K562 (cell line): ENCODE data around the gene NRXN3. TPM values are rescaled to one million over a fixed set of nuclear protein-coding genes. Genes with fewer than 3 reads are reported as not detected.

Source experiments
- ATAC-seq: fragments of 200-7000 bp; cut with Tn5 transposase; 3 replicates; pipeline ENCODE4 v1.9.1; 2020; ENCODE audit warnings: moderate library complexity
- BruUV-seq: library from RNA; stranded (reverse); fragments of 400-500 nt; replicated peaks from 2 replicates; lab custom pipeline; 2021; lab: Mats Ljungman, UMichigan
- CTCF ChIA-PET: fragments of 300-600 bp; formaldehyde crosslinking; extraction: SDS; loops from one replicate; lab custom pipeline; 2021; ENCODE audit warnings: low intra/inter-chr PET ratio; lab: Yijun Ruan, JAX
- POLR2A ChIA-PET: fragments of 300-600, 350-650 bp; sonication (Branson Sonifier 250); formaldehyde crosslinking; extraction: SDS; loops from one replicate; lab custom pipeline; 2021; ENCODE audit warnings: antibody characterized with exemption, inconsistent platforms; lab: Yijun Ruan, JAX
- DNase-seq, 4 experiments: peaks; one replicate each; pipeline versions ENCODE4 v3.0.0 to v3.0.0-alpha.2; 2011 to 2018; ENCODE audit warnings: low spot score in 3 of 4, mixed read lengths in 3 of 4; ENCODE audit errors: extremely low read depth in 1 of 4
- FAIRE-seq: peaks from 2 replicates; lab custom pipeline; 2011; peaks lifted over from hg19 to GRCh38; lab: Jason Lieb, UNC
- H2AFZ ChIP-seq: 2 replicates; pipeline ENCODE4 v1.6.0; 2011; ENCODE audit warnings: low read depth, low read length, control low read depth, inconsistent platforms
- H3K27ac ChIP-seq: fragments of 200-600 bp; 3 replicates; pipeline ENCODE4 v1.8.0; 2011; ENCODE audit warnings: low read depth, mild to moderate bottlenecking, control low read depth, inconsistent platforms, low read length, moderate library complexity, mixed read lengths; ENCODE audit errors: extremely low read depth
- H3K27me3 ChIP-seq, 2 experiments: fragments of 300-600 bp in 1 of 2; 2 replicates in 1 of 2; 3 replicates in 1 of 2; pipeline versions ENCODE4 v1.6.0 to v1.8.0; 2011; ENCODE audit warnings: inconsistent platforms in 2 of 2, low read length in 2 of 2, mild to moderate bottlenecking in 1 of 2, mixed read lengths in 1 of 2, moderate library complexity in 1 of 2; ENCODE audit not compliant: control insufficient read depth in 2 of 2, insufficient read depth in 2 of 2
- H3K36me3 ChIP-seq: fragments of 300-600 bp; 3 replicates; pipeline ENCODE4 v1.8.0; 2011; ENCODE audit warnings: mild to moderate bottlenecking, low read length, inconsistent platforms; ENCODE audit not compliant: control insufficient read depth, insufficient read depth
- H3K4me1 ChIP-seq, 2 experiments: fragments of 200-600 bp in 1 of 2; replicated peaks in 1 of 2; 2 replicates in 1 of 2; 3 replicates in 1 of 2; pipeline versions ENCODE4 v1.5.1 to v1.8.0; 2011; ENCODE audit warnings: inconsistent platforms in 2 of 2, low read length in 2 of 2, mild to moderate bottlenecking in 1 of 2, mixed read lengths in 1 of 2, moderate library complexity in 1 of 2; ENCODE audit not compliant: control insufficient read depth in 2 of 2, insufficient read depth in 2 of 2
- H3K4me2 ChIP-seq: 2 replicates; pipeline ENCODE4 v1.6.1; 2011; ENCODE audit warnings: low read length, control low read depth, inconsistent platforms, mixed read lengths; ENCODE audit not compliant: insufficient read depth
- H3K4me3 ChIP-seq: fragments of 200-600 bp; sonication (generic), shearing (Covaris generic); 2 replicates; pipeline ENCODE4 v1.5.1; 2016; ENCODE audit warnings: control low read depth, inconsistent platforms
- H3K79me2 ChIP-seq: fragments of 200-600 bp; 3 replicates; pipeline ENCODE4 v1.8.0; 2011; ENCODE audit warnings: low read length, inconsistent platforms; ENCODE audit not compliant: control insufficient read depth, insufficient read depth
- H3K9ac ChIP-seq, 2 experiments: 2 replicates each; pipeline versions ENCODE4 v1.6.0 to v1.6.1; 2011; ENCODE audit warnings: low read depth in 2 of 2, low read length in 2 of 2, control low read depth in 1 of 2, inconsistent platforms in 1 of 2, mild to moderate bottlenecking in 1 of 2, mixed read lengths in 1 of 2; ENCODE audit not compliant: insufficient read depth in 1 of 2
- H3K9me1 ChIP-seq: one replicate; pipeline ENCODE4 v1.6.0; 2011; ENCODE audit warnings: inconsistent platforms, mild to moderate bottlenecking, low read length, moderate library complexity; ENCODE audit not compliant: control insufficient read depth, insufficient read depth
- H3K9me3 ChIP-seq: replicated peaks from 2 replicates; pipeline ENCODE4 v1.5.1; 2011; ENCODE audit warnings: low read depth, low read length, inconsistent platforms; ENCODE audit not compliant: control insufficient read depth, insufficient read depth
- H4K20me1 ChIP-seq: replicated peaks from 2 replicates; pipeline ENCODE4 v1.6.1; 2011; ENCODE audit warnings: low read length, inconsistent platforms, mixed read lengths; ENCODE audit not compliant: control insufficient read depth, insufficient read depth
- CHD2 ChIP-seq: IDR thresholded peaks from 2 replicates; pipeline ENCODE4 v1.6.1; 2011; ENCODE audit warnings: low read depth, low read length
- RNF219 ChIP-seq: fragments of 250-450 bp; sonication (Bioruptor Pico); IDR thresholded peaks from 2 replicates; pipeline ENCODE4 v1.5.0; 2022; ENCODE audit warnings: mild to moderate bottlenecking
- ZBTB17 ChIP-seq: fragments of 450-650 bp; formaldehyde crosslinking; IDR thresholded peaks from 2 replicates; pipeline ENCODE4 v1.4.0; 2020; ENCODE audit warnings: mild to moderate bottlenecking
- ZBTB9 ChIP-seq: fragments of 450-650 bp; formaldehyde crosslinking; IDR thresholded peaks from 2 replicates; pipeline ENCODE4 v1.4.0; 2020; ENCODE audit warnings: mild to moderate bottlenecking, moderate library complexity
- ZNF445 ChIP-seq: fragments of 250-450 bp; sonication (Bioruptor Pico); IDR thresholded peaks from 2 replicates; pipeline ENCODE4 v1.4.0; 2020; ENCODE audit warnings: low read depth, mild to moderate bottlenecking, moderate library complexity
- WGBS: fragments of 100-300 bp; shearing (Covaris generic); methylation state at CpG from one replicate; pipeline ENCODE4 v1.1.6; 2016; ENCODE audit warnings: low coverage, mixed read lengths; ENCODE audit not compliant: insufficient coverage; ENCODE audit errors: missing lambda C conversion rate; 5-methylcytosine and 5-hydroxymethylcytosine counted together
- in situ Hi-C: fragments of 300-500 bp; cut with MboI; formaldehyde crosslinking; loops from 4 replicates; pipeline ENCODE4 v1.15.0; 2018; ENCODE audit warnings: inconsistent platforms, mixed read lengths
- intact Hi-C: fragments of 100-400 bp; cut with micrococcal nuclease; formaldehyde crosslinking; loops from 2 replicates; pipeline ENCODE4 v1.14.2; 2022
- polyA plus RNA-seq, 8 experiments: library from polyadenylated mRNA; depleted of rRNA in 4 of 8; stranded (reverse) in 5 of 8; unstranded in 3 of 8; fragments of >200 nt; fragmentation: Nextera tagmentation in 2 of 8; fragmentation: Illumina TruSeq in 1 of 8; extraction: Ambion mirVana in 2 of 8; extraction: Trizol in 1 of 8; gene quantifications; 2 replicates each; pipeline versions ENCODE4 v1.2.1 to v1.2.3, GENCODE V29; 2011 to 2014; ENCODE audit warnings: inconsistent platforms in 1 of 8, missing spikeins in 1 of 8
- total RNA-seq, 7 experiments: library from RNA; depleted of rRNA in 6 of 7; stranded (reverse); fragments of >200 nt in 6 of 7; fragmentation: Illumina TruSeq in 2 of 7; extraction: Trizol in 2 of 7; gene quantifications; 2 replicates each; pipeline versions ENCODE4 v1.2.1 to v1.2.3, GENCODE V29; 2011 to 2021; ENCODE audit warnings: low replicate concordance in 1 of 7

NRXN3 gene
- total and polyA plus RNA-seq, 9 of the 15 experiments (the other 6 are each of a cell fraction or from before 2014, with no cell fraction given), result 0.09 TPM; not detected in 8

- Histone ChIP-seq H3K9ac (no peak overlapping the region), H3K4me3 (no peak overlapping the region), H3K27ac (no peak overlapping the region), H3K4me1 (no peaks in the 10 kb centered on the region), H4K20me1 (no peaks in the 10 kb centered on the region), H3K27me3 (peaks cover 4 to 9% of the 10 kb centered on the region in 2 experiments; a peak in 4 of 5 replicates), H2AFZ (no peak overlapping the region), H3K79me2 (no peaks in the 10 kb centered on the region), H3K36me3 (no peaks in the 10 kb centered on the region), H3K9me1 (no peaks in the 10 kb centered on the region), H3K9me3 (no peaks in the 10 kb centered on the region), H3K4me2 (no peak overlapping the region)
- no peak for TF ChIP-seq ZBTB9
- TF ChIP-seq RNF219 (CRISPR knock-in tag), result no peak
- TF ChIP-seq ZBTB17 (CRISPR knock-in tag), result no peak
- TF ChIP-seq ZNF445 (CRISPR knock-in tag), result no peak
- TF ChIP-seq CHD2, result no peak
- ATAC-seq, result no peak
- DNase-seq, result no peak
- CTCF ChIA-PET, result no interaction called here
- BruUV-seq, result no TSS peak
- in situ Hi-C loops (no loop called here), intact Hi-C loops (no loop called here)
- POLR2A ChIA-PET, result interaction anchor here (1.2 kb wide), 1 partner anchor 21 kb away, joined by 3 read pairs; no protein-coding TSS in a partner anchor
- WGBS, result 0% methylated on average over 1 of the region's 3 CpGs
- no peak for FAIRE-seq
These were observed 8.8 kb downstream of the NRXN3 start for GRCh38 chr14:78178971-78179370.
